ENCODE measurements around the gene TLE3. TPM values are rescaled to one million over a fixed set of nuclear protein-coding genes. Genes with fewer than 3 reads are reported as not detected.

Gene TLE3
- polyA plus RNA-seq, 2 of the 4 experiments (the other 2 are of a cell fraction): 4.6 to 5.3 TPM

DNA sequence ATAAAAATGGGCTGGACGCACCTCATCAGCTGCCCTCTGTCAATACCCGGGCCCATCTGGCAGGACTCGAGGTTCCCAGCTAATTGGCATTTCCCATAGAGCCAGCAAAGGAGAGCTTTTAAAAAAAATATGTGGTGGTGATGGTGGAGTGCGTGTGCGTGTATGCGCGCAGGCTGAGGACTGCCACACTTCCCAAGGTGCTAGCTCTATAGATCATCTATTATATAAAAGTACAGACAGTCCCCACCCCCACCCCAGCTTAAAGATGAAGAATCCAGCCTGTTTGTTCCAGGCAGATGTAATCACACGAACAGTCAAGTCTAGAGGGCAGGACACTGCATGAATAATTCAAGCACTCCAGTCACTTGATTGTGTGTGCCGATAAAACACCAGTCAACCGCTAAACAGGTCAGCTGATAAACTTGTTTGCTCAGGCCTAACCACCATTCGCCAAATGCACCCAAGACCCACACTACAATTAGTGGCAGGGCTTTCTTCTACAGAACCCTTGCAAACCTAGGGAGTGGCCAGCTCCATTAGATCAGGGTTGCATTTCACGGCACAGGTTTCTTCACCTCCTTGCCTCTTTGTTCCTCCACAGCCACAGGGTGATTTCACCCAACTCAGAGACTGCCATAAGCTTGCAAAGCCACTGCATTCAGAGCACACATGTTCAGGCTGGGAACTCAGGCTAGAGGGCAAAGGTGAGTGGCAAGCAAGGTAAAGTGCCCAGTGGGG lies 5.8 kb downstream of the TLE3 start:
- no peak for DNase-seq (ENCODE audit: low read depth in 1 of 2, low spot score in 1 of 2)
- 93% methylated on average over 12 of the region's 12 CpGs for WGBS (ENCODE audit: missing lambda C conversion rate)
- Histone ChIP-seq H3K9me3 (no peaks in the 10 kb centered on the region), H3K27ac (no peak overlapping the region), H3K4me3 (no peak overlapping the region), H3K4me1 (peaks cover 10% of the 10 kb centered on the region; the same call in 2 of the 3 replicates), H3K4me2 (no peak overlapping the region)
- no peak for FAIRE-seq
- POLR2A ChIA-PET: no interaction called here
- CTCF ChIA-PET: interaction anchor here (0.7 to 1.9 kb wide), 7 partner anchors 14 to 614 kb away, joined by 3 to 8 read pairs (median 4); no protein-coding TSS in a partner anchor
- no peak for ATAC-seq
- no peak for TF ChIP-seq HEYL (CRISPR knock-in tag; IDR thresholded peaks at IDR 0.05)
- no peak for TF ChIP-seq ZNF302 (CRISPR knock-in tag; IDR thresholded peaks at IDR 0.05)
- TF ChIP-seq, protein P1, sequence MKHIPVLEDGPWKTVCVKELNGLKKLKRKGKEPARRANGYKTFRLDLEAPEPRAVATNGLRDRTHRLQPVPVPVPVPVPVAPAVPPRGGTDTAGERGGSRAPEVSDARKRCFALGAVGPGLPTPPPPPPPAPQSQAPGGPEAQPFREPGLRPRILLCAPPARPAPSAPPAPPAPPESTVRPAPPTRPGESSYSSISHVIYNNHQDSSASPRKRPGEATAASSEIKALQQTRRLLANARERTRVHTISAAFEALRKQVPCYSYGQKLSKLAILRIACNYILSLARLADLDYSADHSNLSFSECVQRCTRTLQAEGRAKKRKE (CRISPR knock-in tag; IDR thresholded peaks at IDR 0.05; ENCODE audit: low read depth): no peak
- no peak for TF ChIP-seq CBX8 (IDR thresholded peaks at IDR 0.05)
- TF ChIP-seq FOSB (CRISPR knock-in tag; IDR thresholded peaks at IDR 0.05): no peak
- no peak for TF ChIP-seq NFE2L2 (conservative IDR thresholded peaks at IDR 0.05; ENCODE audit: low read length)
- TF ChIP-seq HDAC2 (IDR thresholded peaks at IDR 0.05): no peak
- no peak for TF ChIP-seq EP300 (IDR thresholded peaks at IDR 0.05)
- TF ChIP-seq, protein P2, sequence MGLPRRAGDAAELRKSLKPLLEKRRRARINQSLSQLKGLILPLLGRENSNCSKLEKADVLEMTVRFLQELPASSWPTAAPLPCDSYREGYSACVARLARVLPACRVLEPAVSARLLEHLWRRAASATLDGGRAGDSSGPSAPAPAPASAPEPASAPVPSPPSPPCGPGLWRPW (IDR thresholded peaks at IDR 0.05): no peak
- TF ChIP-seq, protein P3, sequence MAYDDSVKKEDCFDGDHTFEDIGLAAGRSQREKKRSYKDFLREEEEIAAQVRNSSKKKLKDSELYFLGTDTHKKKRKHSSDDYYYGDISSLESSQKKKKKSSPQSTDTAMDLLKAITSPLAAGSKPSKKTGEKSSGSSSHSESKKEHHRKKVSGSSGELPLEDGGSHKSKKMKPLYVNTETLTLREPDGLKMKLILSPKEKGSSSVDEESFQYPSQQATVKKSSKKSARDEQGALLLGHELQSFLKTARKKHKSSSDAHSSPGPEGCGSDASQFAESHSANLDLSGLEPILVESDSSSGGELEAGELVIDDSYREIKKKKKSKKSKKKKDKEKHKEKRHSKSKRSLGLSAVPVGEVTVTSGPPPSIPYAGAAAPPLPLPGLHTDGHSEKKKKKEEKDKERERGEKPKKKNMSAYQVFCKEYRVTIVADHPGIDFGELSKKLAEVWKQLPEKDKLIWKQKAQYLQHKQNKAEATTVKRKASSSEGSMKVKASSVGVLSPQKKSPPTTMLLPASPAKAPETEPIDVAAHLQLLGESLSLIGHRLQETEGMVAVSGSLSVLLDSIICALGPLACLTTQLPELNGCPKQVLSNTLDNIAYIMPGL (CRISPR knock-in tag; IDR thresholded peaks at IDR 0.05; ENCODE audit: borderline replicate concordance): no peak
- TF ChIP-seq, protein P4, sequence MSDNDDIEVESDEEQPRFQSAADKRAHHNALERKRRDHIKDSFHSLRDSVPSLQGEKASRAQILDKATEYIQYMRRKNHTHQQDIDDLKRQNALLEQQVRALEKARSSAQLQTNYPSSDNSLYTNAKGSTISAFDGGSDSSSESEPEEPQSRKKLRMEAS (IDR thresholded peaks at IDR 0.05): no peak
- no peak for TF ChIP-seq TFCP2L1 (CRISPR knock-in tag; IDR thresholded peaks at IDR 0.05)
- no peak for TF ChIP-seq EHMT2 (IDR thresholded peaks at IDR 0.05; ENCODE audit: low read depth)

DNA sequence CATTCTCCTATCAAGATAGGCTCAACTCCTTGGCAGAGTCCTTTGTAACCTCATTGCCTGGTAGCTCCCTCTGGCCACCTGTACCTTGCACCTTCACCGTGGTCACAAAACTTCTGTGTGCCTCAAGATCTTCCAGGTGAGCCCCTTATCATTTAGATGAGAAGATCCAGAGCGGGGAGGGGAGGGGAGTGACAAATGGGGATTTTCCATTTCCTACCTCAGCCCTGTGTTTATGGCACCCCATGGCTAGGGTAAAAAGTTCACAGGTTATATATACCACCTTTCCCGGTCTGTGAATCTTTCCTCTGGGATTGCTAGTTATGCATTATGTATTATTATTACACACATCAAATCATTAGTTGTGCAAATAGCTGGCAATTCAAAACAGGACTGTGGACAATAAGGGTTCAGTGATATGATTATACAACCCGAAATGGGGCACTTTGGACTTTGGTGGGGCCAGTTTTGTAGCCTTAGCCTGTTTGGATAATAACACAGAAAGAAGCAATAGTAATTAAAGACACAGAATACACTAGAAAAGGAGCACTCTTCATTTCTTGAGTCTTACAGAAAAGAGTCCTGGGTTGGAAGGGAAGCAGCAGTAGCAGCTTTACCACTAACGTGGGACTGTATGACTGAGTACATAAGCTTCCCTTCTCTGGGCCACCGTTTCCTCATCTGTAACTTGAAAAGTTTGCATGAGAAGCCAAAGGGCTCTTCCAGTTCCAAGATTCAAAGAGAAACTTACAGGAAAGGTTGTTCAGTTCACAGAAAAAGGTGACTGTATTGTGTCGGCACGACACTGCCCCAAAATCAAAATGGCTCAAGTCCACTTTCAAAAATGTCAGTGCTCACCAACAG lies 7.1 kb downstream of the TLE3 start:
- TF ChIP-seq, protein P3 (CRISPR knock-in tag; IDR thresholded peaks at IDR 0.05; ENCODE audit: borderline replicate concordance): no peak
- TF ChIP-seq HEYL (CRISPR knock-in tag; IDR thresholded peaks at IDR 0.05): no peak
- TF ChIP-seq CBX8 (IDR thresholded peaks at IDR 0.05): no peak
- TF ChIP-seq NR3C1 (IDR thresholded peaks at IDR 0.05): no peak
- TF ChIP-seq, protein P5, sequence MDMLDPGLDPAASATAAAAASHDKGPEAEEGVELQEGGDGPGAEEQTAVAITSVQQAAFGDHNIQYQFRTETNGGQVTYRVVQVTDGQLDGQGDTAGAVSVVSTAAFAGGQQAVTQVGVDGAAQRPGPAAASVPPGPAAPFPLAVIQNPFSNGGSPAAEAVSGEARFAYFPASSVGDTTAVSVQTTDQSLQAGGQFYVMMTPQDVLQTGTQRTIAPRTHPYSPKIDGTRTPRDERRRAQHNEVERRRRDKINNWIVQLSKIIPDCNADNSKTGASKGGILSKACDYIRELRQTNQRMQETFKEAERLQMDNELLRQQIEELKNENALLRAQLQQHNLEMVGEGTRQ (IDR thresholded peaks at IDR 0.05): no peak
- ChIA-PET POLR2A (no interaction called here), CTCF (interaction anchor here (1.4 to 1.9 kb wide), 4 partner anchors 10 to 613 kb away, joined by 4 to 8 read pairs (median 6); no protein-coding TSS in a partner anchor)
- no peak overlapping the region for H3K27ac ChIP-seq
- DNase-seq (ENCODE audit: low read depth in 1 of 2, low spot score in 1 of 2) (no peak), FAIRE-seq (no peak), ATAC-seq (no peak)
- no peaks in the 10 kb centered on the region for H3K9me3 ChIP-seq
- WGBS (ENCODE audit: missing lambda C conversion rate): 87% methylated on average over 8 of the region's 8 CpGs
- no peak overlapping the region for H3K4me2 ChIP-seq
- no peak overlapping the region for H3K4me3 ChIP-seq
- peaks cover 2% of the 10 kb centered on the region; the same call in 2 of the 3 replicates for H3K4me1 ChIP-seq

Measured in A549 (cell line).